ENCODE measurements around the gene TMPRSS9. TPM values are rescaled to one million over a fixed set of nuclear protein-coding genes. Genes with fewer than 3 reads are reported as not detected.

TMPRSS9 gene
- total and polyA plus RNA-seq, 11 donors, result 0.09 to 0.19 TPM; not detected in 9

DNA sequence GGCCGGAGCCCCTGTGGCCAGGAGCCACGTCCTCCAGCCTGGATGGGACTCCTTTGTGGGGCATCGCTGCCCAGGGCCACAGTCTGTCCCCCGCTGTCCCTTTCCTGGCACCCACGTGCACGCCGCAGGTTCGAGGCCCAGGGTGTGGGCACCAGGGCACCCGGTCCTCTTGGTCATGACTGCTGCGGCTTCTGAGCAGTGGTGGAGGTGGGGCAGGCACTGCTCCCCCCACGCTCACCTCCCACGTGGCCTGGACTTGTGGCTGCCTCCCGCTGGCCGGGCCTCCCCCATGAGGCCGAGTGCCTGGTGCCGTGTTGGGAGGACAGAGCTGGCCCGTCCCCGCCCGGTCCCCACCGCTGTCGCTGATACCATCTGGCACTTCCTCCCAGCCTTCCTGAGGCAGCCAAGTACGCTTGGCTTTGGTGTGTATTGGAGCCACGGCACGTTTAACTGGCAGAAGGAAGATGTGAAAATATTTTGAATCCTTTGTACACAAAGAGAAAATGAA, 18.8 kb upstream of the TMPRSS9 start:
- no peak overlapping the region for H3K27ac ChIP-seq
- no peak for TF ChIP-seq POLR2A (IDR thresholded peaks at IDR 0.05)
- TF ChIP-seq, protein P1, sequence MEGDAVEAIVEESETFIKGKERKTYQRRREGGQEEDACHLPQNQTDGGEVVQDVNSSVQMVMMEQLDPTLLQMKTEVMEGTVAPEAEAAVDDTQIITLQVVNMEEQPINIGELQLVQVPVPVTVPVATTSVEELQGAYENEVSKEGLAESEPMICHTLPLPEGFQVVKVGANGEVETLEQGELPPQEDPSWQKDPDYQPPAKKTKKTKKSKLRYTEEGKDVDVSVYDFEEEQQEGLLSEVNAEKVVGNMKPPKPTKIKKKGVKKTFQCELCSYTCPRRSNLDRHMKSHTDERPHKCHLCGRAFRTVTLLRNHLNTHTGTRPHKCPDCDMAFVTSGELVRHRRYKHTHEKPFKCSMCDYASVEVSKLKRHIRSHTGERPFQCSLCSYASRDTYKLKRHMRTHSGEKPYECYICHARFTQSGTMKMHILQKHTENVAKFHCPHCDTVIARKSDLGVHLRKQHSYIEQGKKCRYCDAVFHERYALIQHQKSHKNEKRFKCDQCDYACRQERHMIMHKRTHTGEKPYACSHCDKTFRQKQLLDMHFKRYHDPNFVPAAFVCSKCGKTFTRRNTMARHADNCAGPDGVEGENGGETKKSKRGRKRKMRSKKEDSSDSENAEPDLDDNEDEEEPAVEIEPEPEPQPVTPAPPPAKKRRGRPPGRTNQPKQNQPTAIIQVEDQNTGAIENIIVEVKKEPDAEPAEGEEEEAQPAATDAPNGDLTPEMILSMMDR (IDR thresholded peaks at IDR 0.05), result no peak
- no peaks in the 10 kb centered on the region for H3K9me3 ChIP-seq
- no peaks in the 10 kb centered on the region for H3K4me1 ChIP-seq
- H3K27me3 ChIP-seq, result no peaks in the 10 kb centered on the region
- no peak overlapping the region for H3K4me3 ChIP-seq
- no peak for DNase-seq
- WGBS, 4 donors, result 83 to 87% (median 86%) methylated on average over 16 to 24 of the region's 24 CpGs
- intact Hi-C loops (cut with DNase I), result no loop called here
- ATAC-seq, result no peak
- peaks cover 0 to 68% (median 23%) of the 10 kb centered on the region in 9 donors for H3K36me3 ChIP-seq

DNA sequence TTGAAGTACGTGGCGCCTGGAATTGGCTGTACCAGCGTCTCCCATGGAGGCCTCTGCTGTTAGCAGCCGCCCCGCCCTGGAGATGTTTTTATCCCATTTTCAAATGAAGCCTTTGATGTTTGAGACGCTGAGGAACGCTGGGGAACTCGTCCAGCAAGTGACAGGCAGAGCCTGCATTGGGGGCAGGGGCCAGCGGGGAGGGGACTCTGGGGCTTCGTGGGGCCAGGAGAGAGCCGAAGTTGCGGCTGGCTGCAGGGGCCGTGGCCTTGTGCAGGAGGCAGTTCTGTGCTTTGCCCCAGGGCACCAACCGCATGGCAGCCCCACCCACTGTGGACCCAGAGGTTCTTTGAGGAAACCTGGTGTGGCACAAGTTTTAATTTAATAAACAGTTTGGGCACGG, 18.1 kb upstream of the TMPRSS9 start:
- H3K27me3 ChIP-seq, result no peaks in the 10 kb centered on the region
- no peak overlapping the region for H3K4me3 ChIP-seq
- DNase-seq (no peak), ATAC-seq (no peak)
- no peaks in the 10 kb centered on the region for H3K4me1 ChIP-seq
- no peaks in the 10 kb centered on the region for H3K9me3 ChIP-seq
- H3K36me3 ChIP-seq, result peaks cover 0 to 66% (median 23%) of the 10 kb centered on the region in 9 donors
- TF ChIP-seq POLR2A (IDR thresholded peaks at IDR 0.05), result no peak
- TF ChIP-seq, protein P1 (IDR thresholded peaks at IDR 0.05), result no peak
- WGBS, 4 donors, result 90 to 92% (median 90%) methylated on average over 15 of the region's 15 CpGs
- H3K27ac ChIP-seq, result no peak overlapping the region
- intact Hi-C loops (cut with DNase I), result no loop called here

DNA sequence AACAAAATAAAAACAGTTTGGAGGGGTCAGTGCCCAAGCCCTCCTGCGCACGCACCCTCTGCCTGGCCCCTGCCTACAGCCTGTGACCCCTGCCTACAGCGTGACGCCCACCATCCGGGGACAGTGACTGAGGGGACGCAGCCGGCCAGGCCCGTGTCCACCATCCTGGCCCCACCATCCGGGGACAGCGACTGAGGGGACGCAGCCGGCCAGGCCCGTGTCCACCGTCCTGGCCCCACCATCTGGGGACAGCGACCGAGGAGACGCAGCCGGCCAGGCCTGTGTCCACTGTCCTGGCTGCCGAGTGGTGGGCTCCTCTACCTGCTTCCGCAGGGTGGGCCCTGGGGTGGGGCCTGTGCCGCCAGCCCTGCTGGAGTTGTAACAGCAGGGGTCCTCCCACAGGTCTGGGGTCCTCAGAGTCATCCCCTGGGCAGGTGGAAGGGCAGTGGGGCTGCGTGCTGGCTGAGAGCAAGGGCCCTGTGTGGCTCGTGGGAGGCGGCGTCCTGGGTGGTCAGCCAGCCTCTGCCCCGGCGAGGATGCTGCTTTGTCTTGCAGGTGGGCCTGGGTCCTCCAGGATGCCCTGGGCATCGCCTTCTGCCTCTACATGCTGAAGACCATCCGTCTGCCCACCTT, 17.3 kb upstream of the TMPRSS9 start:
- intact Hi-C loops (cut with DNase I), result no loop called here
- peaks cover 0 to 62% (median 23%) of the 10 kb centered on the region in 9 donors for H3K36me3 ChIP-seq
- DNase-seq, result no peak
- no peak overlapping the region for H3K4me3 ChIP-seq
- 90 to 96% (median 94%) methylated on average over 8 to 29 of the region's 29 CpGs for WGBS, 4 donors
- H3K27ac ChIP-seq, result no peak overlapping the region
- no peak for TF ChIP-seq POLR2A (IDR thresholded peaks at IDR 0.05)
- TF ChIP-seq, protein P1 (IDR thresholded peaks at IDR 0.05), result no peak
- no peaks in the 10 kb centered on the region for H3K4me1 ChIP-seq
- no peaks in the 10 kb centered on the region for H3K9me3 ChIP-seq
- ATAC-seq, result no peak
- H3K27me3 ChIP-seq, result no peaks in the 10 kb centered on the region

DNA sequence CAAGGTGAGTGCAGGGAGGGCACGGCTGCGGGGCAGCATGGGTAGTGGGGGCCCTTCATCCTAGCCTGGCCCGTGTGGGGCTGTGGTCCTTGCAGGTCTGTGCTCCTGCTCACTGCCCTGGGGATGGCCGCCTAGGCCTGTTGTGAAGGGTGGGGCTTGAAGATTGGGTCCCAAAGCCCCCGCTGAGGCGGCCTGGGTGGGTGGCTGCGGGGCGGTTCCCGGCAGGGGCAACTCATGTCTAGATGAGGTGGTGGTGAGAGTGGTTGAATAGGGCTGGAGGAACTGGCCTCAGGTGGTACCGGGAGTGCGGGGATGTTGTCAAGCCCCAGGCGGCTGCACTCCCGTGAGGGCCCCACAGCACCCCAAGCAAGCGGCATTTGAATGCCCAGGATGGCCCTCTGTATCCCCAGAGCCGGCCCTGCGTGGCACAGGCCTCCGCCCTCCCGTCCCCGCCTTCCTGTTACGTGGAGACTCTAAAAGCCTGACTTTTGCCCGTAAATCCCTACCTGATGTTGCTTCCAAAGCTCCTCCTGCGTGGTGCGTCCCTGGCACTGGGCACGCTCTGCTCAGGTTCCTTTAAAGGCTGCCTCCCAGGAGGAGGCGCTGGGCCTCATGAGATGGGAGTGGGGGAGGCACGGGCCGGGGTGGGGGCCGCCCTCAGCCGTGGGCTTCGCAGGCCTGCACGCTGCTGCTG, 16.6 kb upstream of the TMPRSS9 start:
- H3K9me3 ChIP-seq, result no peaks in the 10 kb centered on the region
- DNase-seq, result no peak

More for the DNA sequence above, 16.6 kb upstream of the TMPRSS9 start:
- H3K4me3 ChIP-seq, result no peak overlapping the region
- intact Hi-C loops (cut with DNase I), result no loop called here
- ATAC-seq, result no peak
- WGBS, 4 donors, result 95 to 96% (median 95%) methylated on average over 23 to 31 of the region's 31 CpGs
- TF ChIP-seq, protein P1 (IDR thresholded peaks at IDR 0.05), result no peak
- TF ChIP-seq POLR2A (IDR thresholded peaks at IDR 0.05), result no peak
- no peaks in the 10 kb centered on the region for H3K27me3 ChIP-seq
- H3K27ac ChIP-seq, result no peak overlapping the region
- peaks cover 0 to 62% (median 23%) of the 10 kb centered on the region in 9 donors for H3K36me3 ChIP-seq
- H3K4me1 ChIP-seq, result no peaks in the 10 kb centered on the region

Data from heart left ventricle (tissue), 16 donors.